Activated CD4-positive, alpha-beta T cell treated with anti-CD3 and anti-CD28 coated beads, Interleukin-2, Interleukin-4, amounts not matched to agents 100 ng/mL and 50 ng/mL, durations not matched to agents 16 hours and 8 hours (primary cell): ENCODE results near the gene RASSF10.

ENCODE experiments used
- DNase-seq: peaks from one replicate; pipeline ENCODE4 v3.0.0-alpha.2; 2020; ENCODE audit warnings: low spot score

RASSF10 gene

GRCh38 chr11:13055200-13055599 is 46.1 kb downstream of the RASSF10 start:
- no peak for DNase-seq

- no peak for DNase-seq
Observed at GRCh38 chr11:13061294-13061990, 52.3 kb downstream of the RASSF10 start.
